Calu3 (cell line): Measurements from ENCODE around the gene SETD2. TPM values are rescaled to one million over a fixed set of nuclear protein-coding genes. Genes with fewer than 3 reads are reported as not detected.

Source experiments
- BruUV-seq: library from RNA; stranded (reverse); fragments of 400-500 nt; replicated peaks from 2 replicates; lab custom pipeline; 2021; lab: Mats Ljungman, UMichigan
- CTCF ChIA-PET: fragments of 300-600 bp; sonication (Branson Sonifier 250); formaldehyde crosslinking; loops from one replicate; lab custom pipeline; 2022; ENCODE audit warnings: antibody characterized with exemption; lab: Charles Lee
- DNase-seq: peaks from one replicate; pipeline ENCODE4 v3.0.0; 2022
- H3K27ac Mint-ChIP-seq: one replicate; pipeline ENCODE4 v1.8.0; 2022; ENCODE audit warnings: mixed read lengths; ENCODE audit not compliant: unreplicated experiment
- H3K27me3 Mint-ChIP-seq: one replicate; pipeline ENCODE4 v1.8.0; 2022; ENCODE audit warnings: mixed read lengths; ENCODE audit not compliant: unreplicated experiment
- H3K36me3 Mint-ChIP-seq: one replicate; pipeline ENCODE4 v1.8.0; 2022; ENCODE audit warnings: mild to moderate bottlenecking, moderate library complexity, mixed read lengths; ENCODE audit not compliant: insufficient read depth, unreplicated experiment
- H3K4me1 Mint-ChIP-seq: one replicate; pipeline ENCODE4 v1.8.0; 2022; ENCODE audit warnings: mild to moderate bottlenecking, low read depth, mixed read lengths; ENCODE audit not compliant: unreplicated experiment
- H3K4me3 Mint-ChIP-seq: one replicate; pipeline ENCODE4 v1.8.0; 2022; ENCODE audit warnings: mild to moderate bottlenecking, low read depth, moderate library complexity, mixed read lengths; ENCODE audit not compliant: unreplicated experiment
- H3K9me3 Mint-ChIP-seq: one replicate; pipeline ENCODE4 v1.8.0; 2022; ENCODE audit warnings: low read depth, mixed read lengths; ENCODE audit not compliant: unreplicated experiment
- CTCF ChIP-seq: fragments of 200-600 bp; IDR thresholded peaks from one replicate; pipeline ENCODE4 v1.8.0; 2022; ENCODE audit warnings: antibody characterized with exemption; ENCODE audit not compliant: unreplicated experiment
- intact Hi-C: fragments of 100-400 bp; cut with micrococcal nuclease; formaldehyde crosslinking; loops from one replicate; pipeline ENCODE4 v1.10.0; 2022; ENCODE audit not compliant: unreplicated experiment
- total RNA-seq: library from RNA; stranded (reverse); gene quantifications from 2 replicates; pipeline ENCODE4 v1.2.3, GENCODE V29; 2022

The SETD2 gene
- total RNA-seq, 1 experiment from 2014 or later = 39.2 TPM

GRCh38 chr3:47024932-47025331 lies 139.0 kb downstream of the SETD2 start:
- Mint-ChIP-seq H3K4me3 (no peak overlapping the region), H3K4me1 (peaks cover 11% of the 10 kb centered on the region), H3K9me3 (no peaks in the 10 kb centered on the region), H3K36me3 (peaks cover 5% of the 10 kb centered on the region), H3K27ac (peak overlapping the region; percentile 32), H3K27me3 (no peaks in the 10 kb centered on the region)
- TF ChIP-seq CTCF = no peak
- BruUV-seq = no TSS peak
- CTCF ChIA-PET = no interaction called here
- intact Hi-C loops = no loop called here
- no peak for DNase-seq

GRCh38 chr3:47022641-47023071 lies 141.3 kb downstream of the SETD2 start:
- BruUV-seq = no TSS peak
- CTCF ChIA-PET = interaction anchor here (0.6 to 0.7 kb wide), 2 partner anchors 140 to 199 kb away, joined by 6 to 8 read pairs; no protein-coding TSS in a partner anchor
- TF ChIP-seq CTCF = no peak
- Mint-ChIP-seq H3K4me1 (peaks cover 11% of the 10 kb centered on the region), H3K27me3 (no peaks in the 10 kb centered on the region), H3K27ac (no peak overlapping the region), H3K4me3 (no peak overlapping the region), H3K36me3 (peaks cover 8% of the 10 kb centered on the region), H3K9me3 (no peaks in the 10 kb centered on the region)
- DNase-seq = no peak
- intact Hi-C loops = no loop called here

- TF ChIP-seq CTCF = no peak
- Mint-ChIP-seq H3K27me3 (no peaks in the 10 kb centered on the region), H3K4me3 (no peak overlapping the region), H3K4me1 (peaks cover 6% of the 10 kb centered on the region), H3K9me3 (no peaks in the 10 kb centered on the region), H3K27ac (no peak overlapping the region), H3K36me3 (peaks cover 11% of the 10 kb centered on the region)
- CTCF ChIA-PET = no interaction called here
- no TSS peak for BruUV-seq
- intact Hi-C loops = no loop called here
- no peak for DNase-seq
Measured at GRCh38 chr3:47020311-47020710, 143.6 kb downstream of the SETD2 start.

GRCh38 chr3:47019201-47019600 lies 144.7 kb downstream of the SETD2 start:
- Mint-ChIP-seq H3K36me3 (peaks cover 11% of the 10 kb centered on the region), H3K4me3 (no peak overlapping the region), H3K27me3 (no peaks in the 10 kb centered on the region), H3K4me1 (no peaks in the 10 kb centered on the region), H3K9me3 (no peaks in the 10 kb centered on the region), H3K27ac (no peak overlapping the region)
- BruUV-seq = no TSS peak
- no peak for DNase-seq
- CTCF ChIA-PET = no interaction called here
- TF ChIP-seq CTCF = no peak
- intact Hi-C loops = no loop called here
